HCT116 (cell line): ENCODE measurements around the gene ACP3. TPM values are rescaled to one million over a fixed set of nuclear protein-coding genes. Genes with fewer than 3 reads are reported as not detected.

ENCODE experiments used
- ATAC-seq: fragments of 200-7000 bp; cut with Tn5 transposase; 2 replicates; pipeline ENCODE4 v1.9.1; 2020; ENCODE audit warnings: mild to moderate bottlenecking, moderate library complexity
- BruUV-seq: library from RNA; stranded (reverse); fragments of 400-500 nt; replicated peaks from 2 replicates; lab custom pipeline; 2021; lab: Mats Ljungman, UMichigan
- CTCF ChIA-PET: fragments of 300-600 bp; sonication (Branson Sonifier 250); formaldehyde crosslinking; loops from one replicate; lab custom pipeline; 2021; ENCODE audit warnings: antibody characterized with exemption; lab: Charles Lee
- POLR2A ChIA-PET: fragments of 300-600, 350-600 bp; sonication (Branson Sonifier 250); formaldehyde crosslinking; loops from one replicate; lab custom pipeline; 2021; ENCODE audit warnings: antibody characterized with exemption; lab: Charles Lee
- RAD21 ChIA-PET, 2 experiments: fragments of 300-600 bp; sonication (Branson Sonifier 250); formaldehyde crosslinking; loops; one replicate each; lab custom pipeline; 2023; ENCODE audit warnings: low total read pairs in 2 of 2; ENCODE audit not compliant: uncharacterized antibody in 2 of 2, unreplicated experiment in 2 of 2, low non-redundant PET in 1 of 2; lab: Charles Lee
- DNase-seq: peaks from one replicate; pipeline ENCODE4 v3.0.0-alpha.2; 2010; ENCODE audit warnings: low read depth, low spot score
- H2AFZ ChIP-seq: fragments of 200-600 bp; shearing (Covaris generic), sonication (generic); 2 replicates; pipeline ENCODE4 v1.6.1; 2017; ENCODE audit warnings: low read depth, mixed run types, mixed read lengths, antibody characterized with exemption, low read length; ENCODE audit not compliant: poor library complexity, severe bottlenecking
- H3K27ac ChIP-seq: 2 replicates; pipeline ENCODE4 v1.5.1; 2012; ENCODE audit warnings: low read depth, low read length
- H3K27me3 ChIP-seq: fragments of 200-600 bp; sonication (generic); 2 replicates; pipeline ENCODE4 v1.6.1; 2016; ENCODE audit warnings: mixed run types, low read length, mixed read lengths; ENCODE audit not compliant: insufficient read depth
- H3K36me3 ChIP-seq, 2 experiments: fragments of 200-500 bp in 1 of 2; fragments of 200-600 bp in 1 of 2; sonication (Bioruptor generic) in 1 of 2; sonication (generic) in 1 of 2; 2 replicates each; pipeline versions ENCODE4 v1.5.1 to v1.6.1; 2014 to 2016; ENCODE audit warnings: low read length in 2 of 2, inconsistent platforms in 1 of 2, mixed read lengths in 1 of 2, mixed run types in 1 of 2; ENCODE audit not compliant: insufficient read depth in 2 of 2, control insufficient read depth in 1 of 2
- H3K4me1 ChIP-seq, 2 experiments: fragments of 200-600 bp in 1 of 2; sonication (generic) in 1 of 2; 2 replicates each; pipeline versions ENCODE4 v1.5.1 to v1.6.1; 2012 to 2017; ENCODE audit warnings: low read length in 2 of 2, inconsistent platforms in 1 of 2, mild to moderate bottlenecking in 1 of 2, mixed read lengths in 1 of 2, mixed run types in 1 of 2, moderate library complexity in 1 of 2; ENCODE audit not compliant: insufficient read depth in 2 of 2, control insufficient read depth in 1 of 2
- H3K4me2 ChIP-seq: fragments of 200-600 bp; sonication (generic); 2 replicates; pipeline ENCODE4 v1.6.1; 2017; ENCODE audit warnings: mixed run types, low read length, mixed read lengths
- H3K4me3 ChIP-seq, 2 experiments: fragments of 200-600 bp in 1 of 2; sonication (generic) in 1 of 2; replicated peaks in 1 of 2; 2 replicates each; pipeline ENCODE4 v1.5.1; 2011 to 2016; ENCODE audit warnings: low read length in 2 of 2, control low read depth in 1 of 2, low read depth in 1 of 2, mild to moderate bottlenecking in 1 of 2, mixed read lengths in 1 of 2, mixed run types in 1 of 2
- H3K79me2 ChIP-seq: fragments of 200-600 bp; sonication (generic); 2 replicates; pipeline ENCODE4 v1.6.1; 2017; ENCODE audit warnings: mild to moderate bottlenecking, mixed run types, low read length, moderate library complexity, mixed read lengths; ENCODE audit not compliant: insufficient read depth
- H3K9ac ChIP-seq: fragments of 200-600 bp; sonication (generic); 2 replicates; pipeline ENCODE4 v1.6.1; 2016; ENCODE audit warnings: low read length, mixed read lengths
- H3K9me2 ChIP-seq: fragments of 200-600 bp; sonication (generic), shearing (Covaris generic); 2 replicates; pipeline ENCODE4 v1.6.1; 2017; ENCODE audit warnings: mixed run types, mild to moderate bottlenecking, moderate library complexity; ENCODE audit not compliant: insufficient read depth
- H3K9me3 ChIP-seq, 2 experiments: fragments of 200-500 bp in 1 of 2; fragments of 200-600 bp in 1 of 2; sonication (Bioruptor generic) in 1 of 2; sonication (generic) in 1 of 2; 2 replicates each; pipeline ENCODE4 v1.6.1; 2014 to 2017; ENCODE audit warnings: low read length in 2 of 2, mixed read lengths in 2 of 2, inconsistent platforms in 1 of 2, low read depth in 1 of 2, mild to moderate bottlenecking in 1 of 2, mixed run types in 1 of 2, moderate library complexity in 1 of 2; ENCODE audit not compliant: control insufficient read depth in 1 of 2, insufficient read depth in 1 of 2
- H4K20me1 ChIP-seq: fragments of 200-600 bp; sonication (generic), shearing (Covaris generic); 2 replicates; pipeline ENCODE4 v1.6.1; 2017; ENCODE audit warnings: mixed run types, mild to moderate bottlenecking, moderate library complexity; ENCODE audit not compliant: insufficient read depth
- CBX3 ChIP-seq: IDR thresholded peaks from 2 replicates; pipeline ENCODE4 v1.6.1; 2012; ENCODE audit warnings: low read depth
- CEBPB ChIP-seq: IDR thresholded peaks from 2 replicates; pipeline ENCODE4 v1.6.1; 2012; ENCODE audit warnings: low read depth
- ELF1 ChIP-seq: IDR thresholded peaks from 2 replicates; pipeline ENCODE4 v1.6.1; 2012; ENCODE audit warnings: low read depth, borderline replicate concordance
- EZH2phosphoT487 ChIP-seq: fragments of 200-600 bp; IDR thresholded peaks from 2 replicates; pipeline ENCODE4 v1.6.1; 2018; ENCODE audit warnings: antibody characterized with exemption, borderline replicate concordance
- JUND ChIP-seq: IDR thresholded peaks from 2 replicates; pipeline ENCODE4 v1.6.1; 2012
- SIN3A ChIP-seq: IDR thresholded peaks from 2 replicates; pipeline ENCODE4 v1.6.1; 2012; ENCODE audit warnings: low read depth
- SP1 ChIP-seq: IDR thresholded peaks from 2 replicates; pipeline ENCODE4 v1.6.1; 2012; ENCODE audit warnings: low read depth
- SRF ChIP-seq: IDR thresholded peaks from 2 replicates; pipeline ENCODE4 v1.6.1; 2012; ENCODE audit warnings: low read depth
- YY1 ChIP-seq: IDR thresholded peaks from 2 replicates; pipeline ENCODE4 v1.6.1; 2011; ENCODE audit warnings: low read length, low read depth, moderate library complexity, mild to moderate bottlenecking; ENCODE audit not compliant: insufficient replicate concordance; ENCODE audit errors: extremely low read depth
- ZFX ChIP-seq: fragments of 450-650 bp; IDR thresholded peaks from 2 replicates; pipeline ENCODE4 v1.6.1; 2017
- intact Hi-C: fragments of 100-400 bp; cut with micrococcal nuclease; formaldehyde crosslinking; loops from 2 replicates; pipeline ENCODE4 v1.10.0; 2022
- total RNA-seq: library from RNA; stranded (reverse); gene quantifications from one replicate; pipeline ENCODE4 v1.2.1, GENCODE V29; 2021; ENCODE audit not compliant: unreplicated experiment
- TF ChIP-seq, protein P1 (sequence below): IDR thresholded peaks from 2 replicates; pipeline ENCODE4 v1.6.1; 2012
- TF ChIP-seq, protein P2 (sequence below): IDR thresholded peaks from 2 replicates; pipeline ENCODE4 v1.6.1; 2011; ENCODE audit warnings: mild to moderate bottlenecking, low read length, moderate library complexity; ENCODE audit not compliant: insufficient replicate concordance; ENCODE audit errors: extremely low read depth

ACP3 gene
- total RNA-seq, 1 experiment from 2014 or later: 0.79 TPM

DNA sequence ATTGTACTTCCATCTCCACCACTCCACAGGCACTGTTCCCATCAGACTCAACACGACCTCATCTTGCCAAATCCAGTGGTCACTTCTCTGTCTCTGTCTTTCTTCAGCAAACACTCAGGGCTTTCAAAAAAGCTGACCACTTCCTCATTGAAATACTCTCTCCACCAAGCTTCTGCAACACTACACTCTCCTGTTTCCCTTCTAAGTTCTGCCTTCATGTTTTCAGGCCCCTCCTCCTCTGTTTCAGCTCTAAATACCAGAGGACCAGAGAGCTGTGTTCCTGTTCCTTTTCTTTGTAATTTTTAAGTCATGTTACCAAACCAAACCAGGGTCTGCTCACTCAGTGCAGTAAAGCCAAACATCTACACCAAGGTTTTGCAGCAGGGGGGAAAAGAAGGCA is 33.8 kb upstream of the ACP3 start:
- ChIA-PET POLR2A (interaction anchor here (1.1 kb wide), 1 partner anchor 34 kb away, joined by 3 read pairs; the partner anchor contains the start of gene ACP3), CTCF (interaction anchor here (0.7 kb wide), 1 partner anchor 109 kb away, joined by 3 read pairs; no protein-coding TSS in a partner anchor), RAD21 (no interaction called here)
- intact Hi-C loops: no loop called here
- no peak for ATAC-seq
- Histone ChIP-seq H3K9me3 (no peaks in the 10 kb centered on the region), H3K4me3 (no peak overlapping the region), H4K20me1 (no peaks in the 10 kb centered on the region), H3K36me3 (no peaks in the 10 kb centered on the region), H3K9ac (no peak overlapping the region), H2AFZ (no peak overlapping the region), H3K27ac (no peak overlapping the region), H3K4me1 (no peaks in the 10 kb centered on the region), H3K9me2 (no peaks in the 10 kb centered on the region), H3K4me2 (no peak overlapping the region), H3K79me2 (no peaks in the 10 kb centered on the region), H3K27me3 (no peaks in the 10 kb centered on the region)
- TF ChIP-seq, protein P1, sequence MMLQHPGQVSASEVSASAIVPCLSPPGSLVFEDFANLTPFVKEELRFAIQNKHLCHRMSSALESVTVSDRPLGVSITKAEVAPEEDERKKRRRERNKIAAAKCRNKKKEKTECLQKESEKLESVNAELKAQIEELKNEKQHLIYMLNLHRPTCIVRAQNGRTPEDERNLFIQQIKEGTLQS: no peak
- TF ChIP-seq CEBPB (no peak), YY1 (no peak)
- no peak for DNase-seq
- BruUV-seq: no TSS peak

DNA sequence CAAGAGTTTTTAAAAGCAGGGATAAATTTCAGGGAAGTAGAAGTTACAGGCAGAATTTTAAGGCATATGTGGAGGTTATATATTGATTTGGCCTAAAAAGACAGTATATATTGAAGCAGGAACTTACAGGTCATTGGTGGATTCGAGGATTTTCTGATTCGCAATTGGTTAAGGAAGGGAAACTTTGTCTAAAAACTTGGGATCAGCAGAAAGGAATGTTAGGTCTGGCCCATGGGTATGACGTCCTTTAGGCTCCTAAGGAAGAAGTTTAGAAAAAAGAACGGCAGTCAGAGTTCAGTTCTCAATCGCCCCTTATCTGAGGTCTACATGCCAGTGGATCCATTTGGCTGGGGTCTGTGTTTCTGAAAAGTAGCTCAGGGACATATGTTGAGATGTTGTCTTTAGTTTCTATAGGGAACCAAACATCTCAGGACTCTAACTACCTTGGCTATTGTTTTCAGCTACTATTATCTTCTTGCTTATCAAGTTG is 33.2 kb upstream of the ACP3 start:
- Histone ChIP-seq H3K4me1 (no peaks in the 10 kb centered on the region), H3K27me3 (no peaks in the 10 kb centered on the region), H3K4me3 (no peak overlapping the region), H3K9me3 (no peaks in the 10 kb centered on the region), H4K20me1 (no peaks in the 10 kb centered on the region), H3K9me2 (no peaks in the 10 kb centered on the region), H3K27ac (no peak overlapping the region), H3K4me2 (no peak overlapping the region), H2AFZ (no peak overlapping the region), H3K79me2 (no peaks in the 10 kb centered on the region), H3K9ac (no peak overlapping the region), H3K36me3 (no peaks in the 10 kb centered on the region)
- ChIA-PET POLR2A (interaction anchor here (1.1 kb wide), 1 partner anchor 33 kb away, joined by 3 read pairs; the partner anchor contains the start of gene ACP3), RAD21 (no interaction called here), CTCF (interaction anchor here (0.7 kb wide), 1 partner anchor 108 kb away, joined by 3 read pairs; no protein-coding TSS in a partner anchor)
- no TSS peak for BruUV-seq
- no peak for DNase-seq
- intact Hi-C loops: no loop called here
- no peak for TF ChIP-seq JUND
- TF ChIP-seq, protein P2, sequence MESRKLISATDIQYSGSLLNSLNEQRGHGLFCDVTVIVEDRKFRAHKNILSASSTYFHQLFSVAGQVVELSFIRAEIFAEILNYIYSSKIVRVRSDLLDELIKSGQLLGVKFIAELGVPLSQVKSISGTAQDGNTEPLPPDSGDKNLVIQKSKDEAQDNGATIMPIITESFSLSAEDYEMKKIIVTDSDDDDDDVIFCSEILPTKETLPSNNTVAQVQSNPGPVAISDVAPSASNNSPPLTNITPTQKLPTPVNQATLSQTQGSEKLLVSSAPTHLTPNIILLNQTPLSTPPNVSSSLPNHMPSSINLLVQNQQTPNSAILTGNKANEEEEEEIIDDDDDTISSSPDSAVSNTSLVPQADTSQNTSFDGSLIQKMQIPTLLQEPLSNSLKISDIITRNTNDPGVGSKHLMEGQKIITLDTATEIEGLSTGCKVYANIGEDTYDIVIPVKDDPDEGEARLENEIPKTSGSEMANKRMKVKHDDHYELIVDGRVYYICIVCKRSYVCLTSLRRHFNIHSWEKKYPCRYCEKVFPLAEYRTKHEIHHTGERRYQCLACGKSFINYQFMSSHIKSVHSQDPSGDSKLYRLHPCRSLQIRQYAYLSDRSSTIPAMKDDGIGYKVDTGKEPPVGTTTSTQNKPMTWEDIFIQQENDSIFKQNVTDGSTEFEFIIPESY: no peak
- TF ChIP-seq SP1: no peak
- TF ChIP-seq SIN3A: no peak
- no peak for TF ChIP-seq CBX3
- no peak for TF ChIP-seq ZFX
- no peak for TF ChIP-seq EZH2phosphoT487
- no peak for TF ChIP-seq CEBPB
- no peak for TF ChIP-seq YY1
- no peak for TF ChIP-seq ELF1
- no peak for TF ChIP-seq SRF
- ATAC-seq: no peak
